HepG2 (cell line): ENCODE measurements around the gene DENND4A. TPM values are rescaled to one million over a fixed set of nuclear protein-coding genes. Genes with fewer than 3 reads are reported as not detected.

Source experiments
- ASH2L ChIP-seq: fragments of 300-600, 200-600 bp; sonication (generic); IDR thresholded peaks from 2 replicates; pipeline ENCODE4 v1.7.0; 2017; ENCODE audit warnings: low read depth, mild to moderate bottlenecking, moderate library complexity, mixed read lengths, low read length; ENCODE audit not compliant: insufficient read length
- CBX5 ChIP-seq: sonication (generic); formaldehyde crosslinking; IDR thresholded peaks from 2 replicates; pipeline ENCODE4 v1.4.0; 2020; ENCODE audit warnings: missing genetic modification reagents, borderline replicate concordance
- CC2D1A ChIP-seq: sonication (generic); formaldehyde crosslinking; IDR thresholded peaks from 2 replicates; pipeline ENCODE4 v1.8.1; 2023; ENCODE audit warnings: mild to moderate bottlenecking, missing genetic modification reagents
- FOXA3 ChIP-seq: IDR thresholded peaks from 2 replicates; pipeline ENCODE4 v1.6.1; 2016; ENCODE audit warnings: missing genetic modification reagents, missing compliant biosample characterization
- ISX ChIP-seq: sonication (generic); formaldehyde crosslinking; conservative IDR thresholded peaks from 2 replicates; pipeline ENCODE4 v1.5.0; 2020; ENCODE audit warnings: missing genetic modification reagents
- NKX3-1 ChIP-seq: sonication (generic); formaldehyde crosslinking; IDR thresholded peaks from 2 replicates; pipeline ENCODE4 v1.5.0; 2020; ENCODE audit warnings: missing genetic modification reagents
- POLR2AphosphoS5 ChIP-seq: IDR thresholded peaks from 2 replicates; pipeline ENCODE4 v1.6.1; 2012; ENCODE audit warnings: low read depth, low read length
- SETDB1 ChIP-seq: sonication (generic); formaldehyde crosslinking; IDR thresholded peaks from 2 replicates; pipeline ENCODE4 v1.5.1; 2020; ENCODE audit warnings: missing genetic modification reagents, mild to moderate bottlenecking, borderline replicate concordance
- TBX2 ChIP-seq: sonication (generic); formaldehyde crosslinking; IDR thresholded peaks from 2 replicates; pipeline ENCODE4 v1.5.0; 2020; ENCODE audit warnings: missing genetic modification reagents, mild to moderate bottlenecking, borderline replicate concordance
- ZNF232 ChIP-seq: sonication (generic); formaldehyde crosslinking; IDR thresholded peaks from 2 replicates; pipeline ENCODE4 v1.4.0; 2020; ENCODE audit warnings: missing genetic modification reagents, borderline replicate concordance
- polyA plus RNA-seq, 8 experiments: library from polyadenylated mRNA; depleted of rRNA in 3 of 8; stranded (reverse) in 7 of 8; unstranded in 1 of 8; fragments of >200 nt; fragmentation: Illumina TruSeq in 4 of 8; extraction: Trizol in 4 of 8; gene quantifications; 2 replicates each; pipeline versions ENCODE4 v1.2.1 to v1.2.3, GENCODE V29; 2011 to 2016; ENCODE audit warnings: low read depth in 4 of 8, missing spikeins in 1 of 8, mixed read lengths in 1 of 8; ENCODE audit not compliant: insufficient read depth in 1 of 8
- total RNA-seq, 5 experiments: library from RNA; depleted of rRNA; stranded (reverse); fragments of >200 nt; fragmentation: Illumina TruSeq; extraction: Trizol; gene quantifications; 2 replicates each; pipeline ENCODE4 v1.2.3, GENCODE V29; 2016; ENCODE audit warnings: low read depth in 1 of 5
- TF ChIP-seq, protein P1 (sequence below): sonication (generic); formaldehyde crosslinking; IDR thresholded peaks from one replicate; pipeline ENCODE4 v1.5.1; 2020; ENCODE audit warnings: mild to moderate bottlenecking, missing genetic modification reagents; ENCODE audit errors: not compliant biosample characterization
- TF ChIP-seq, protein P2 (sequence below): sonication (generic); formaldehyde crosslinking; IDR thresholded peaks from 2 replicates; pipeline ENCODE4 v1.8.1; 2023; ENCODE audit warnings: mild to moderate bottlenecking, missing genetic modification reagents
- TF ChIP-seq, protein P3 (sequence below): sonication (generic); formaldehyde crosslinking; conservative IDR thresholded peaks from 2 replicates; pipeline ENCODE4 v1.8.0; 2022; ENCODE audit warnings: missing genetic modification reagents
- TF ChIP-seq, protein P4 (sequence below): sonication (generic); formaldehyde crosslinking; IDR thresholded peaks from 2 replicates; pipeline ENCODE4 v1.5.0; 2020; ENCODE audit warnings: mild to moderate bottlenecking, low read depth, missing genetic modification reagents, borderline replicate concordance

The DENND4A gene
- total and polyA plus RNA-seq, 2 of the 13 experiments (the other 11 are each of a cell fraction or from before 2014, with no cell fraction given) = 13.2 to 18.6 TPM

DNA sequence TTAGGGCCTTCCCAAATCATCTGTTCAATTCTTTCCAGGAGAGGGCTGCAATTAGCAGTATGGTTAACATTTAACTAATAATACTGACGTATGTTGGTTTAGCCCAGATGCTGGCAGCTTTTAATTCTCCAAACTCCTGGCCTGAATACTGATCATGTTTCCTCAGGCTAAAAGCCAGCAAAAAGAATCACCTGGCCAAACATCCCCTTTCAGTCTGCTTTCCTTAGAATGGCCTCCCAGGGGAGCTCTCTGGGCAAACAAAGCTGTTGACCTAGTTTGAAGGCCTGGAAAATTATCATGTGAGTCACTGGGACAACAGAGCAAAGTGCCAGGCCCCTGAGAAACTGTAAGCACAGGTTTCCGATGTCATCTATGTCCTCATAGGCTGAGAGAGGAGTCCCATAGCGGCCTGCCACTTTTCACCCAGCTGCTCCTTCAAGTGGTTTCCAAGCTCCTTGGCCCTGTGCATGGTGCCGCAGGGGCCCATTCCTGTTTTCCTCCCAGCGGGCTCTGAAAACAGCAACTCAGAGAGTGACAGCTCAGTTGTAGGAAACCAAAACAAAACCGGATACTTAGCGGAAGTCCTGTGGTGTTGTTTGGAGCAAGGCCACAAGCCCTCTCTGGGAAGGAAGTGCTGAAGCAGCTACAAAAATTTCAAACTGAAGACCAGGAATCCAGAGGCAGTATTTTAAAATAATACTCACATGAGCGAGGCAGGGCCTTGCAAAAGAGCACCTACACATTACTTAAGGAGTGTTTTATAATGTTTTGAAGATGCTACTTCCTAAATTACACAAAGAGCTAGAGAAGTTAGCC is 40.7 kb upstream of the DENND4A start (continued):
- TF ChIP-seq, protein P1, sequence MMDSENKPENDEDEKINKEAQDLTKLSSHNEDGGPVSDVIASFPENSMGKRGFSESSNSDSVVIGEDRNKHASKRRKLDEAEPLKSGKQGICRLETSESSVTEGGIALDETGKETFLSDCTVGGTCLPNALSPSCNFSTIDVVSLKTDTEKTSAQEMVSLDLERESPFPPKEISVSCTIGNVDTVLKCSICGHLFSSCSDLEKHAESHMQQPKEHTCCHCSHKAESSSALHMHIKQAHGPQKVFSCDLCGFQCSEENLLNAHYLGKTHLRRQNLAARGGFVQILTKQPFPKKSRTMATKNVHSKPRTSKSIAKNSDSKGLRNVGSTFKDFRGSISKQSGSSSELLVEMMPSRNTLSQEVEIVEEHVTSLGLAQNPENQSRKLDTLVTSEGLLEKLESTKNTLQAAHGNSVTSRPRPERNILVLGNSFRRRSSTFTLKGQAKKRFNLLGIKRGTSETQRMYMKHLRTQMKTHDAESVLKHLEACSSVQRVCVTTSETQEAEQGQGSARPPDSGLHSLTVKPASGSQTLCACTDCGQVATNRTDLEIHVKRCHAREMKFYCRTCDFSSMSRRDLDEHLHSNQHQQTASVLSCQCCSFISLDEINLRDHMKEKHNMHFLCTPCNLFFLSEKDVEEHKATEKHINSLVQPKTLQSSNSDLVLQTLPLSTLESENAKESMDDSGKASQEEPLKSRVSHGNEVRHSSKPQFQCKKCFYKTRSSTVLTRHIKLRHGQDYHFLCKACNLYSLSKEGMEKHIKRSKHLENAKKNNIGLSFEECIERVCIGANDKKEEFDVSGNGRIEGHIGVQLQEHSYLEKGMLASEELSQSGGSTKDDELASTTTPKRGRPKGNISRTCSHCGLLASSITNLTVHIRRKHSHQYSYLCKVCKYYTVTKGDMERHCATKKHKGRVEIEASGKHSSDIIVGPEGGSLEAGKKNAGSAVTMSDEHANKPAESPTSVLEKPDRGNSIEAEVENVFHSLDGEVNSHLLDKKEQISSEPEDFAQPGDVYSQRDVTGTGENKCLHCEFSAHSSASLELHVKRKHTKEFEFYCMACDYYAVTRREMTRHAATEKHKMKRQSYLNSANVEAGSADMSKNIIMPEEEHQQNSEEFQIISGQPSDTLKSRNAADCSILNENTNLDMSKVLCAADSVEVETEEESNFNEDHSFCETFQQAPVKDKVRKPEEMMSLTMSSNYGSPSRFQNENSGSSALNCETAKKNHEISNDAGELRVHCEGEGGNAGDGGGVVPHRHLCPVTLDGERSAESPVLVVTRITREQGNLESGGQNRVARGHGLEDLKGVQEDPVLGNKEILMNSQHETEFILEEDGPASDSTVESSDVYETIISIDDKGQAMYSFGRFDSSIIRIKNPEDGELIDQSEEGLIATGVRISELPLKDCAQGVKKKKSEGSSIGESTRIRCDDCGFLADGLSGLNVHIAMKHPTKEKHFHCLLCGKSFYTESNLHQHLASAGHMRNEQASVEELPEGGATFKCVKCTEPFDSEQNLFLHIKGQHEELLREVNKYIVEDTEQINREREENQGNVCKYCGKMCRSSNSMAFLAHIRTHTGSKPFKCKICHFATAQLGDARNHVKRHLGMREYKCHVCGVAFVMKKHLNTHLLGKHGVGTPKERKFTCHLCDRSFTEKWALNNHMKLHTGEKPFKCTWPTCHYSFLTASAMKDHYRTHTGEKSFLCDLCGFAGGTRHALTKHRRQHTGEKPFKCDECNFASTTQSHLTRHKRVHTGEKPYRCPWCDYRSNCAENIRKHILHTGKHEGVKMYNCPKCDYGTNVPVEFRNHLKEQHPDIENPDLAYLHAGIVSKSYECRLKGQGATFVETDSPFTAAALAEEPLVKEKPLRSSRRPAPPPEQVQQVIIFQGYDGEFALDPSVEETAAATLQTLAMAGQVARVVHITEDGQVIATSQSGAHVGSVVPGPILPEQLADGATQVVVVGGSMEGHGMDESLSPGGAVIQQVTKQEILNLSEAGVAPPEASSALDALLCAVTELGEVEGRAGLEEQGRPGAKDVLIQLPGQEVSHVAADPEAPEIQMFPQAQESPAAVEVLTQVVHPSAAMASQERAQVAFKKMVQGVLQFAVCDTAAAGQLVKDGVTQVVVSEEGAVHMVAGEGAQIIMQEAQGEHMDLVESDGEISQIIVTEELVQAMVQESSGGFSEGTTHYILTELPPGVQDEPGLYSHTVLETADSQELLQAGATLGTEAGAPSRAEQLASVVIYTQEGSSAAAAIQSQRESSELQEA (CRISPR knock-in tag) = peak; percentile 56
- TF ChIP-seq CBX5 (CRISPR knock-in tag) (peak; percentile 64; the same call in 1 of the 2 replicates), CC2D1A (CRISPR knock-in tag) (no peak), NKX3-1 (CRISPR knock-in tag) (peak; percentile 83; the same call in 1 of the 2 replicates), FOXA3 (CRISPR knock-in tag) (peak; percentile 98), ZNF232 (peak; percentile 28; the same call in 1 of the 2 replicates), SETDB1 (CRISPR knock-in tag) (no peak), POLR2AphosphoS5 (peak; percentile 82), TBX2 (peak; percentile 93), ISX (CRISPR knock-in tag) (no peak), ASH2L (peak; percentile 84)
- TF ChIP-seq, protein P2, sequence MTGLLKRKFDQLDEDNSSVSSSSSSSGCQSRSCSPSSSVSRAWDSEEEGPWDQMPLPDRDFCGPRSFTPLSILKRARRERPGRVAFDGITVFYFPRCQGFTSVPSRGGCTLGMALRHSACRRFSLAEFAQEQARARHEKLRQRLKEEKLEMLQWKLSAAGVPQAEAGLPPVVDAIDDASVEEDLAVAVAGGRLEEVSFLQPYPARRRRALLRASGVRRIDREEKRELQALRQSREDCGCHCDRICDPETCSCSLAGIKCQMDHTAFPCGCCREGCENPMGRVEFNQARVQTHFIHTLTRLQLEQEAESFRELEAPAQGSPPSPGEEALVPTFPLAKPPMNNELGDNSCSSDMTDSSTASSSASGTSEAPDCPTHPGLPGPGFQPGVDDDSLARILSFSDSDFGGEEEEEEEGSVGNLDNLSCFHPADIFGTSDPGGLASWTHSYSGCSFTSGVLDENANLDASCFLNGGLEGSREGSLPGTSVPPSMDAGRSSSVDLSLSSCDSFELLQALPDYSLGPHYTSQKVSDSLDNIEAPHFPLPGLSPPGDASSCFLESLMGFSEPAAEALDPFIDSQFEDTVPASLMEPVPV (CRISPR knock-in tag) = peak; percentile 85
- TF ChIP-seq, protein P3, sequence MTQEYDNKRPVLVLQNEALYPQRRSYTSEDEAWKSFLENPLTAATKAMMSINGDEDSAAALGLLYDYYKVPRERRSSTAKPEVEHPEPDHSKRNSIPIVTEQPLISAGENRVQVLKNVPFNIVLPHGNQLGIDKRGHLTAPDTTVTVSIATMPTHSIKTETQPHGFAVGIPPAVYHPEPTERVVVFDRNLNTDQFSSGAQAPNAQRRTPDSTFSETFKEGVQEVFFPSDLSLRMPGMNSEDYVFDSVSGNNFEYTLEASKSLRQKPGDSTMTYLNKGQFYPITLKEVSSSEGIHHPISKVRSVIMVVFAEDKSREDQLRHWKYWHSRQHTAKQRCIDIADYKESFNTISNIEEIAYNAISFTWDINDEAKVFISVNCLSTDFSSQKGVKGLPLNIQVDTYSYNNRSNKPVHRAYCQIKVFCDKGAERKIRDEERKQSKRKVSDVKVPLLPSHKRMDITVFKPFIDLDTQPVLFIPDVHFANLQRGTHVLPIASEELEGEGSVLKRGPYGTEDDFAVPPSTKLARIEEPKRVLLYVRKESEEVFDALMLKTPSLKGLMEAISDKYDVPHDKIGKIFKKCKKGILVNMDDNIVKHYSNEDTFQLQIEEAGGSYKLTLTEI (CRISPR knock-in tag) = no peak
- TF ChIP-seq, protein P4, sequence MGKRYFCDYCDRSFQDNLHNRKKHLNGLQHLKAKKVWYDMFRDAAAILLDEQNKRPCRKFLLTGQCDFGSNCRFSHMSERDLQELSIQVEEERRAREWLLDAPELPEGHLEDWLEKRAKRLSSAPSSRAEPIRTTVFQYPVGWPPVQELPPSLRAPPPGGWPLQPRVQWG (CRISPR knock-in tag) = no peak
